GM12891 (cell line): ENCODE measurements around the gene PPARG.

ENCODE experiments used
- POLR2A ChIP-seq: IDR thresholded peaks from 2 replicates; pipeline ENCODE4 v1.6.1; 2011; ENCODE audit warnings: low read depth, low read length, control low read depth
- POLR2AphosphoS5 ChIP-seq: IDR thresholded peaks from 2 replicates; pipeline ENCODE4 v1.6.1; 2011; ENCODE audit warnings: low read depth, low read length, control low read depth
- TAF1 ChIP-seq: IDR thresholded peaks from 2 replicates; pipeline ENCODE4 v1.6.1; 2011; ENCODE audit warnings: low read depth, low read length, control low read depth

DNA sequence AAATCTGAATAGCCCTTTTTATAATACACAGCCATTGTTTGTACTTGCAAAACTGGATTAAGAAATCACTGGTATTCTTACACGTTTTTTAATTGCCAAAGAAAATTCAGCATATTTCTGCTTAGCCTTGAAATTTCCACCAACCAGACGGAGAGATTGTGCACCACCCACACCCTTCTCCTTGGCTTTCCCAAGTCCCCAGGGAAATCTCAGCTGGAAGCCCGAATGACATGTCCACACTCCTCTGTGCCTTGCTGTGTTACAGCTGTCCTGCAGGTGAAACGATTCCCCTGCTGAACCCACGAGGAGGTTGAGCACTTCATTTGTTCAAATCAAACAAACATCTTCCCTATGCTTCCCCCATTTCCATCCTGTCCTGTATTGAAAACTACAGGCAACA lies 49.6 kb upstream of the PPARG start:
- no peak for TF ChIP-seq POLR2A
- no peak for TF ChIP-seq POLR2AphosphoS5
- no peak for TF ChIP-seq TAF1
